OCI-LY7 (cell line): ENCODE measurements around the gene CDC14B. TPM values are rescaled to one million over a fixed set of nuclear protein-coding genes. Genes with fewer than 3 reads are reported as not detected.

ENCODE experiments used
- BruUV-seq: library from RNA; stranded (reverse); fragments of 400-500 nt; replicated peaks from 2 replicates; lab custom pipeline; 2021; lab: Mats Ljungman, UMichigan
- CTCF ChIA-PET: fragments of 300-600 bp; sonication (Branson Sonifier 250); formaldehyde crosslinking; loops from one replicate; lab custom pipeline; 2022; ENCODE audit warnings: antibody characterized with exemption; ENCODE audit not compliant: unreplicated experiment; lab: Charles Lee
- POLR2A ChIA-PET: fragments of 300-600 bp; sonication (Branson Sonifier 250); formaldehyde crosslinking; loops from one replicate; lab custom pipeline; 2022; ENCODE audit warnings: antibody characterized with exemption; lab: Charles Lee
- DNase-seq: peaks from one replicate; pipeline ENCODE4 v3.0.0-alpha.2; 2015; ENCODE audit warnings: low spot score
- H2AFZ ChIP-seq: fragments of 200-600 bp; sonication (generic), shearing (Covaris generic); 2 replicates; pipeline ENCODE4 v1.6.1; 2014; ENCODE audit warnings: mild to moderate bottlenecking, antibody characterized with exemption, low read length, moderate library complexity
- H3K27ac ChIP-seq: fragments of 200-600 bp; sonication (generic); 2 replicates; pipeline ENCODE4 v1.5.1; 2014; ENCODE audit warnings: mixed run types, low read depth, mild to moderate bottlenecking, moderate library complexity, low read length, inconsistent platforms; ENCODE audit not compliant: poor library complexity, severe bottlenecking
- H3K36me3 ChIP-seq: fragments of 200-600 bp; sonication (generic); 2 replicates; pipeline ENCODE4 v1.6.1; 2014; ENCODE audit warnings: mild to moderate bottlenecking, antibody characterized with exemption, low read length, moderate library complexity, mixed read lengths; ENCODE audit not compliant: insufficient read depth
- H3K4me1 ChIP-seq: fragments of 200-600 bp; sonication (generic); 2 replicates; pipeline ENCODE4 v1.5.1; 2014; ENCODE audit warnings: mild to moderate bottlenecking, low read length; ENCODE audit not compliant: insufficient read depth, poor library complexity, severe bottlenecking
- H3K4me2 ChIP-seq: fragments of 200-600 bp; sonication (generic); 2 replicates; pipeline ENCODE4 v1.6.1; 2014; ENCODE audit warnings: mild to moderate bottlenecking, low read length
- H3K4me3 ChIP-seq: fragments of 200-600 bp; sonication (generic); 2 replicates; pipeline ENCODE4 v1.5.1; 2014; ENCODE audit warnings: mild to moderate bottlenecking, low read depth, low read length; ENCODE audit not compliant: poor library complexity, severe bottlenecking
- H3K79me2 ChIP-seq: fragments of 200-600 bp; sonication (generic); 2 replicates; pipeline ENCODE4 v1.6.1; 2016; ENCODE audit warnings: low read depth, mild to moderate bottlenecking, low read length, moderate library complexity, mixed read lengths; ENCODE audit not compliant: insufficient read depth
- H3K9me2 ChIP-seq: fragments of 200-600 bp; sonication (generic); 2 replicates; pipeline ENCODE4 v1.6.1; 2016; ENCODE audit warnings: mild to moderate bottlenecking, low read length, mixed read lengths; ENCODE audit not compliant: insufficient read depth
- H3K9me3 ChIP-seq: fragments of 200-600 bp; sonication (generic); 2 replicates; pipeline ENCODE4 v1.6.1; 2014; ENCODE audit warnings: mild to moderate bottlenecking, mixed run types, low read length, mixed read lengths
- H4K20me1 ChIP-seq: fragments of 200-600 bp; sonication (generic); 2 replicates; pipeline ENCODE4 v1.6.1; 2014; ENCODE audit warnings: mild to moderate bottlenecking, antibody characterized with exemption, low read length, moderate library complexity, mixed read lengths; ENCODE audit not compliant: insufficient read depth
- CTCF ChIP-seq: fragments of 200-600 bp; sonication (generic); conservative IDR thresholded peaks from 2 replicates; pipeline ENCODE4 v1.5.1; 2014; ENCODE audit warnings: mild to moderate bottlenecking, antibody characterized with exemption, low read length, moderate library complexity, mixed read lengths
- EZH2phosphoT487 ChIP-seq: fragments of 200-600 bp; sonication (generic); IDR thresholded peaks from 2 replicates; pipeline ENCODE4 v1.6.1; 2018; ENCODE audit warnings: low read depth, borderline replicate concordance, mild to moderate bottlenecking, mixed run types, antibody characterized with exemption, low read length, moderate library complexity, mixed read lengths
- intact Hi-C: fragments of 100-400 bp; cut with micrococcal nuclease; formaldehyde crosslinking; loops from one replicate; pipeline ENCODE4 v1.10.0; 2022; ENCODE audit not compliant: unreplicated experiment
- total RNA-seq, 2 experiments: library from RNA; depleted of rRNA in 1 of 2; stranded (reverse); fragments of >200 nt in 1 of 2; shearing (Covaris generic) in 1 of 2; gene quantifications; 2 replicates each; pipeline ENCODE4 v1.2.3, GENCODE V29; 2014 to 2022

Gene CDC14B
- total RNA-seq, 2 experiments from 2014 or later: 0.27 TPM; not detected in 1

- Histone ChIP-seq H2AFZ (no peak overlapping the region), H3K79me2 (no peaks in the 10 kb centered on the region), H3K9me3 (no peaks in the 10 kb centered on the region), H3K27ac (no peak overlapping the region), H4K20me1 (no peaks in the 10 kb centered on the region), H3K9me2 (no peaks in the 10 kb centered on the region; the same call in 1 of the 2 replicates), H3K4me3 (no peak overlapping the region), H3K36me3 (no peaks in the 10 kb centered on the region), H3K4me2 (no peak overlapping the region), H3K4me1 (no peaks in the 10 kb centered on the region)
- BruUV-seq: no TSS peak
- DNase-seq: no peak
- POLR2A ChIA-PET: no interaction called here
- CTCF ChIA-PET: no interaction called here
- intact Hi-C loops: no loop called here
- TF ChIP-seq EZH2phosphoT487: no peak
- no peak for TF ChIP-seq CTCF
Measured at GRCh38 chr9:96523374-96523773, 96.3 kb downstream of the CDC14B start.

- intact Hi-C loops: no loop called here
- no peak overlapping the region for H3K4me3 ChIP-seq
- no peaks in the 10 kb centered on the region; the same call in 1 of the 2 replicates for H3K9me2 ChIP-seq
- ChIA-PET CTCF (no interaction called here), POLR2A (no interaction called here)
- TF ChIP-seq EZH2phosphoT487: no peak
- no peak for TF ChIP-seq CTCF
- no peaks in the 10 kb centered on the region for H4K20me1 ChIP-seq
- H2AFZ ChIP-seq: no peak overlapping the region
- H3K4me2 ChIP-seq: no peak overlapping the region
- DNase-seq: no peak
- H3K4me1 ChIP-seq: no peaks in the 10 kb centered on the region
- BruUV-seq: no TSS peak
- H3K79me2 ChIP-seq: no peaks in the 10 kb centered on the region
- no peak overlapping the region for H3K27ac ChIP-seq
- no peaks in the 10 kb centered on the region for H3K9me3 ChIP-seq
- H3K36me3 ChIP-seq: no peaks in the 10 kb centered on the region
Measured at GRCh38 chr9:96522366-96522765, 97.3 kb downstream of the CDC14B start.

GRCh38 chr9:96519787-96520186, 99.9 kb downstream of the CDC14B start:
- no peaks in the 10 kb centered on the region for H3K4me1 ChIP-seq
- no TSS peak for BruUV-seq
- no peak overlapping the region for H3K4me2 ChIP-seq
- DNase-seq: no peak
- ChIA-PET POLR2A (no interaction called here), CTCF (no interaction called here)
- H2AFZ ChIP-seq: no peak overlapping the region
- H3K79me2 ChIP-seq: no peaks in the 10 kb centered on the region
- intact Hi-C loops: no loop called here
- no peaks in the 10 kb centered on the region; the same call in 1 of the 2 replicates for H3K9me2 ChIP-seq
- no peaks in the 10 kb centered on the region for H3K9me3 ChIP-seq
- no peak overlapping the region for H3K4me3 ChIP-seq
- no peak overlapping the region for H3K27ac ChIP-seq
- no peaks in the 10 kb centered on the region for H4K20me1 ChIP-seq
- TF ChIP-seq EZH2phosphoT487 (no peak), CTCF (no peak)
- H3K36me3 ChIP-seq: no peaks in the 10 kb centered on the region
